Activated CD8-positive, alpha-beta memory T cell treated with anti-CD3 and anti-CD28 coated beads, Interleukin-2, amount 50 U/mL, for 48 hours (primary cell): ENCODE data around the gene CAMSAP1.

Source experiments
- DNase-seq: peaks from one replicate; pipeline ENCODE4 v3.0.0-alpha.2; 2020

CAMSAP1 gene

GRCh38 chr9:135877791-135878527, 29.4 kb downstream of the CAMSAP1 start:
- DNase-seq, result no peak

- no peak for DNase-seq
These were observed 30.4 kb downstream of the CAMSAP1 start for GRCh38 chr9:135876936-135877335.

GRCh38 chr9:135874859-135875258, 32.5 kb downstream of the CAMSAP1 start:
- no peak for DNase-seq

- DNase-seq, result no peak
These were observed 37.4 kb downstream of the CAMSAP1 start for GRCh38 chr9:135869909-135870308.

- no peak for DNase-seq
These were observed 41.8 kb downstream of the CAMSAP1 start for GRCh38 chr9:135865531-135865930.

GRCh38 chr9:135864447-135865049, 42.8 kb downstream of the CAMSAP1 start:
- peak; percentile 88 for DNase-seq

- DNase-seq, result no peak
These were observed 44.5 kb downstream of the CAMSAP1 start for GRCh38 chr9:135862809-135863208.

GRCh38 chr9:135858491-135859185, 48.7 kb downstream of the CAMSAP1 start:
- no peak for DNase-seq

- DNase-seq, result no peak
These were observed 49.5 kb downstream of the CAMSAP1 start for GRCh38 chr9:135857843-135858242.

GRCh38 chr9:135857371-135857786, 50.0 kb downstream of the CAMSAP1 start:
- no peak for DNase-seq

GRCh38 chr9:135851748-135852147, 55.6 kb downstream of the CAMSAP1 start:
- DNase-seq, result no peak

- no peak for DNase-seq
These were observed 56.6 kb downstream of the CAMSAP1 start for GRCh38 chr9:135850737-135851136.

GRCh38 chr9:135849181-135849580, 58.2 kb downstream of the CAMSAP1 start:
- DNase-seq, result no peak

- DNase-seq, result no peak
These were observed 58.9 kb downstream of the CAMSAP1 start for GRCh38 chr9:135848341-135849047.

- DNase-seq, result no peak
These were observed 59.5 kb downstream of the CAMSAP1 start for GRCh38 chr9:135847833-135848232.

GRCh38 chr9:135840539-135840938, 66.8 kb downstream of the CAMSAP1 start:
- DNase-seq, result no peak

- no peak for DNase-seq
These were observed 67.2 kb downstream of the CAMSAP1 start for GRCh38 chr9:135840107-135840506.

- DNase-seq, result no peak
These were observed 67.8 kb downstream of the CAMSAP1 start for GRCh38 chr9:135839516-135839915.

- no peak for DNase-seq
These were observed 72.2 kb downstream of the CAMSAP1 start for GRCh38 chr9:135835131-135835530.

GRCh38 chr9:135833864-135834263, 73.5 kb downstream of the CAMSAP1 start:
- DNase-seq, result no peak

GRCh38 chr9:135830496-135830895, 76.8 kb downstream of the CAMSAP1 start:
- DNase-seq, result no peak

GRCh38 chr9:135828656-135829055, 78.7 kb downstream of the CAMSAP1 start:
- no peak for DNase-seq

GRCh38 chr9:135827866-135828580, 79.3 kb downstream of the CAMSAP1 start:
- no peak for DNase-seq
